GM18858 (cell line): Measurements from ENCODE around the gene KRT84.

Source experiments
- ATAC-seq: cut with Tn5 transposase; IDR thresholded peaks from one replicate; pipeline ENCODE4 v1.9.1; 2021; ENCODE audit not compliant: unreplicated experiment

Gene KRT84

DNA sequence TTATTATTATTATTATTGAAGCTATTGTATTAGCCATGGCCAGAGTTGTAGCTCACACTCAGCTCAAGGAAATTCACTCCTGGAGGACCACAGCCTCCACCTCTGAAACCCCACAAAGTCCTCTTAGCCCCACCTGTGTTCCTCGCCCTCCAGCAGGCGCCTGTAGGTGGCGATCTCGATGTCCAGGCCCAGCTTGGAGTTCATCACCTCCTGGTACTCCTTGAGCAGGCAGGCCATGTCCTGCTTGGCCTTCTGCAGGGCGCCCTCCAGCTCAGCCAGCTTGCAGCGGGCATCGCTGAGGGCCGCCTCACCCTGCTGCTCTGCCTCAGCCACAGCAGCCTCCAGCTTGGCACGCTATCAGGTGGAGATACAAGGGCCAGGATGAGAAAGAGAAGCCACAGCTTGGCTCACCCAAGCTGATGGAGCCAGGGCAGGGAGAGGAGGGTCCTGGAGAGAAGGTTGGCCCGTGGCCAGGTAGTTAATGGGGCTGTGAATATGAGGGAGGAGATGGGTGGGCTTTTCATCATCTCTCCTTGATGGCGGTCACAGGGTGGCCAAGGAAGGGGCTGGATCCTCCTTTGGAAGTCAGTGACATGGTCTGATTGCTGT, 23.2 kb downstream of the KRT84 start:
- no peak for ATAC-seq

DNA sequence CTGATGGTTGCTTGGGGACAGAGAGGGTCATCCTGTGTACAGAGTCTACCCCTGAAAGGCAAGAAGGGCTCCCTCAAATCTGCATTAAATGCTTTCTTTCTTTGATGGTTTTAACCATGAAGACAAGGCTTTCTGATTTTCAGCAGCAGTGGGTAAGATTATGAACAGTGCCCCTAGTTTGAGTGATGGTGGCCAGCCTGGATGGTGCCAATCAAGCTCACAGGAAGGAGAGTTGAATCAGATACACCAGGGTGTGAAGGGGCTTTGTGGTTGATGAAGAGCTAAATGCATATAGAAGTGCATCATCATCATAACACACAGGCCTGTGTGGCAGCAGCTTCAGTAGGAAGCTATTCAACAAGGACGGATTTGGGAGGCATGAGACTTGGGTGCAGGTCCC, 23.9 kb downstream of the KRT84 start:
- no peak for ATAC-seq

- ATAC-seq: no peak
Observed at GRCh38 chr12:52360663-52361271, 24.7 kb downstream of the KRT84 start.

- ATAC-seq: no peak
Observed at GRCh38 chr12:52360106-52360662, 25.3 kb downstream of the KRT84 start.

DNA sequence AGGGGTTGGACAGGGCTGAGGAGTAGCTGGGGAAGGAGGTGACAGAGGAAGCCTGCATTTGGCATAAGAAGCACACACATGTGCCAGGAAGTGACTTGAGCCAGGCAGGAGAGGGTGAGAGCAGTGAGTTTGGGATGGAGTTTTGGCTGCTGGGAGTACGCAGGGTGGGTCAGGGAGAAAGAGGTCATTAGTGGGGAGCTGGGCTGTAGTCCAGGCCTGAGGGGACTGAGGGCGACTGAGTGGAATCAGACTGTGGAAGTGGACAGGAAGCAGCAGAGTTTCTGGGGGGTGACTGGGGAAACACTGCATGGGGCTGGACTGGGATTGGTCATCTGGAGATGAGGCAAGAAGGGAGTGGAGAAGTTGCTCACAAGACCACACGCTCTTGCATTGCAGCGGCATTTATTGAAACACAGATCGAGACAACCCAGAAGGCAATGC, 25.8 kb downstream of the KRT84 start:
- ATAC-seq: no peak

DNA sequence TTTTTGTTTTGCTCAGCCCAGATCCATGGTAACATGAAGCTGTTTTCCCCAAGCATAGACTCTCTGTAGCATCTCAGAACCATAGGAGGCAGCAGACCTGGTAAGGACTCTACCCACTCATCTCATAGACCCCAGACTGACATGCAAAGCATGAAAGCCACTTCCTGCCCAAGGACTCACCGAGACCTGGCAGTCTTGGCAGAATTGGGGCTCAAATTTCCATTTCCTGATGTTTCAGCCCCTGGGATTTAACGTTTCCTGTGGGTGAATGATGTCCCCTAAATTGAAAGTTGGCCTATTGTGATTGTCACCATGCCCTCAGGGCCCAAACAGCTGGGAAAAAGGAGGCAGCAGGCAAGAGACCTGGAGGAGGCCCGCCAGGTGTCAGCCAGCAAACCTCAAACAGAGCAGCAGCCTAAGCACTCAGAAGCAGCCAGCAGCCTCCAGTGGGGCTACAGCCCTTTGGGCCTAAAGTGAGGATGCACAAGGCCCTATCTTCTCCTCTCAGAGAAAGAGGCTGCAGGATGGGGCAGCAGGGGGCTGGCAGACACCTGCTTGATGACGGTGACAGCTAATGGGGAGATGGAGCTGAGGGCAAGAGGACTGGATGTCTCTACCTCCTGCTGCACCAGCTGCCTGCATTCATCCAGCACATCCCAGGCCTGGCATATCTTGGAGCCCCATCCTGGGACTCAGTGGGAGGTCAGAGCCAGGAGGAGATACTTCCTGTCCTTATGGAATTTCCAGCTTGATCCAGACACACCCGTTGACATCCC, 26.7 kb downstream of the KRT84 start:
- ATAC-seq: peak; percentile 94

DNA sequence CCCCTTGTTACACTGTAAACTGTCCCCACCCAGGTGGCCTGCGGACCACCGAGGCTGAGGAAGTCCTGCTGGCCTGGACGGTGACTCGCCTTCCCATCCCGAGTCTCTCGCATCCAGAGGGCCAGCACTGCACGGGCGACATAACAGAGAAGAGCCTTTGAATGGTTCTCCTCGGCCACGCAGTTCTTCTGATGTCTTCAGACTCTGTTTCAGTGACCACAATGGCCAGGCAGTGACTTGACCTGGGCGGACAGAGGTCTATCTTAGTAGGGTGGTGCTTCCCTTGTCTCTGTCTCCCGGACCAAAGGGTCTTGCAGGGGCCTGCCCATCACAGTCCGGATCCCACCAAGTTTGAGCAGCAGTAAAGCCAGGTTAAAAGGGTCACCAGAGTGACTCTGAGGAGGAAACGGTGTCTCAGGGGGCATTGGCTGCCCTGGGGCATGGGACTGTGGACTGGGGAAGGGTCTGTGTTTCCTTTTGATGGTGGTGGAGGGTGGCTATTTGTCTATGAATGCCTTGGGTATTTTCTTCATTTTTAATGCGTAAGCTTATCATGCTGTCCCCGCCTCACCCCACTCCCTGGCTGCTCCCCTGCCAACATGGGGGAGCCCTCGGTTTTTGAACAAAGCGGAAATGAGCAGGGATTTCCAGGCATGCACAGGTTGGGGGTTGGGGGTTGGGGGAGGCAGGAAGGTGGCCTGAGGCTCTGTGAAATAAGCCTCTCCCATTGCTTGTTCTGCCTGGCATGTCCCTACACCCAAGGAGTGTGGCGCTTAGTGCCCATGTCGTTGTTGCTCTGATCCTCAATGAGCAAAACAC, 28.5 kb downstream of the KRT84 start:
- no peak for ATAC-seq

GRCh38 chr12:52356031-52356761, 29.3 kb downstream of the KRT84 start:
- ATAC-seq: no peak

- no peak for ATAC-seq
Observed at GRCh38 chr12:52355176-52355575, 30.3 kb downstream of the KRT84 start.

GRCh38 chr12:52354200-52354599, 31.3 kb downstream of the KRT84 start:
- no peak for ATAC-seq

DNA sequence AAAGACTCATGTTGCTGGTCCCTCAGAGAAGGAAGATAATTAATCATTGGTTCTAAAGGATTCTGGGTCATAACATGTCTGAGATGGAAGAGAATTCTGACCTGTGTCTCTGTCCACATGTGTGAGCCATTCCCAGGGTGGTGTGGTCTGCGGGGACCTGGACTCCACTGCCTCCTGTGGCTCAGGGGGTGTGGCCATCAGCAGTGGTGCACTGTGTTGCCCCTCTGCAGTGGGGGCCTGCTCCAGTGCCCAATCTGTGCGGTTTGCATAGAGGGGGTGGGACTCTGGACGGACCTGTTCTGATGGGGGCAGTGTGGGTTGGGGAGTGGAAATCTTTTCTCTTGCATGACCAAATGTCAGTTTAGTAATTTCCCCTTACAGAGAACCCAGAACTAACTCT, 31.7 kb downstream of the KRT84 start:
- no peak for ATAC-seq

DNA sequence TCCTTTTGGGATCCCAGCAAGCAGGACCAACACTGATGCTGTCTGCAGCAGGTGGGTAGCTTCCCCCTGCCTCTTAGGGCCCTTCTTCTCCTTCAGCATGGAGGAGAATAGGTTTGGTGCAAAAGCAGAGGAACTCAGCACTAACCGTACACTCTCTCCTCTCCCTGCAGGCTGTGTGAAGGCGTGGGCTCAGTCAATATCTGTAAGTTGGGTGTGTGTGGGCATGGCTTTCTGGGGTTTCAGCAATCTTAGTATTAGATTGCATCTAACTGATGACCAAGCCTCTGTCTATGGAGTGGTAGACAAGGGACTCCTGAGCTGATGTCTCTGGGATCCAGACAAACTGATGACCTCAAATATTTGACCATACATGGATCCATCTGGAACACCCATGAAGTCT, 32.5 kb downstream of the KRT84 start:
- no peak for ATAC-seq

DNA sequence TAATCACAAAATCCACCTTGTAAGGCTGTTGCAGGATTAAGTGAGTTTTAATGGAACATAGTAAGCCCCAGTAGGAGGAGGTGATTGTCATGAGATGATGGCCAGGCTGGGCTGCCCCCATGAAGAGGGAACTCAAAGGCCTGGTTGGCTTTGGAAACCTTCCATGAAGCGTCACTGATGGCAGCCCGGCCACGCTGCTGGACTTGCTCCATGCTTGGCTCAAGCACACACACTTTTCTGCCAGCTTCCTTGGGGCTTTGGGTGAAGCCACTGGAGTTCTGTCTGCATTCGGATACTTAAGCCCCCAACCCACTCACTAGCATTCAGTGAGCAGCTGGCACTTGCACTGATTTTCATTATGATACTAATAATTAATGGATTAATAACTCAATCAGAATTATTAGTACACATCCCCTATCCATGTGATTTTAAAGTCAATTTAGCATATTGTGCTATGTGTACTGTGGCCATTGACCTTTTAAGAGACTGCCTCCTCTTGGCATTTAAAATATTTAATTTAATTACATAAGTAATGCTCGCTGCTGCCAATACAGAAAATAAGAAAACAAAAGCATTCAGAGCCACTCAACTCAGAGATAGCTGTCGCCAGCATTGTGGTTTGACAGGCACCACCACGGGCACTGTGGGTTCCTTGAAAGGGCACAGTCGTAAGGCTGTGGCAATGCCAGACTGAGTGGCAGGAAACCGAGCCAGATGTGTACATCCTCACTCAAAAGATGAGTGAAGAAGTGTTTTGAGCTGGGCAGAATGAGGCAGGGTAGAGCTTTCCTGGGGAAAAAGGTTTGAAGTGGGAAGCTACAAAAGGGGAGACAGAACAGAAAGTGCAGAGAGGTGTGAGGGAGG, 34.0 kb downstream of the KRT84 start:
- ATAC-seq: no peak

DNA sequence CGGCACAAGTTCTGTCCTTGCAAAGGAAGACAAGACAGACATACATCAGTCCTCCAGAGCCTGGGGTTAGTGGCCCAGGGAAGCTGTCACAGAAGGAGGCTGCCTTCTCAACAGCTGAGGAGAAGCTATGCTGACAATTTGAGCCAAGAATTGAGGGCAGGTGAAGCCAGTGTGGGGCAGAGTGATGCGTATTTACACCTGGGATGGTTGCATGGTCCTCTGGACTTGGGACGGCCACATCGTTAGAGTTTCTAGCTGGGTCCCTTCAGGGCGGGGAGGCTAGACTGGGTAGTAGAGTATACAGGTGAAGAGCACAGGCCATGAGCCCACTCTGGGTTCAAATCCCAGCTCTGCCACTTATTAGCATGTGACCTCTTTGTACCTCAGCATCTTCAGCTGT, 34.7 kb downstream of the KRT84 start:
- no peak for ATAC-seq

GRCh38 chr12:52350021-52350620, 35.3 kb downstream of the KRT84 start:
- no peak for ATAC-seq

GRCh38 chr12:52349196-52349595, 36.3 kb downstream of the KRT84 start:
- no peak for ATAC-seq

DNA sequence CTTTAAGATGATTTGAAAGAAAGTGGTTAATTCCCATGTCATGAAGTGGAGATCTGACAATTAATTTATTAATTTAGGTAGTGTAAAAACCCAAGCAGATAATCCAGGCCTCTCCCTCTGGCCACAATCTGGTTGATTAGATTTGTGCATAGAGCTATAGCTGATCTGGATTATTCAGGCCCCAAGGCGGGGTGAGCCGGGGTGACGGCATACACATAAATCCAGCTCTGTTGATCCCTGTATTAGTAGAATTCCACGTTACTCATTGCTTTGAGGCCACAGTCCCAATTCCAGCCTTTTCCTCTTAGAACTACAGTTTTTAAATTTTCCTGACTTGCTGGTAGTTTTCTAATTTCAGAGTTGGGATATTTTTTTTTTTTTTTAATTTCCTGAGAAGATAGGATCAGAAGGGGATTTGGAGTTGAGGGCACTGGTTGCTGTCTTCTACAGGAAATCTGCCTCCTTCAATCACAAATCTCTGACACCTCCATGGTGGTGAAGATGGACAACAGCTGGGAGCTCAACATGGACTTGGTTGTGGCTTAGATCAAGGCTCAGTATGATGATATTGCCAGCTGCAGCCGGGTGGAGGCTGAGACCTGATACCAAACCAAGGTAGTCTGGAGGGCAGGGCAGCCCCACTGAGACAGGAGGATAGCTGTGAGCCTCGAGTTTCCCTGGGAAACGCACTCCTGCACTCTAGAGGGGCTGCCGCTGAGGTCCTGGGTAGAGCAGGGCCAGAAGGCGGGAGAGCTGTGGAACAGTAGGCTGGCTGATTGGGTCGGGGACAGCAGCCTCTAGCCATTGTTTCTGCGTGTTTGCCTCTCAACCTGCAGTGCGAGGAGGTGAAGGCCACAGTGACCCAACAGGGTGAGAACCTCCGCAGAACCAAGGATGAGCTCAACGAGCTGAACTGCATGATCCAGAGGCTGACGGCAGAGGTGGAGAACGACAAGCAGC, 37.6 kb downstream of the KRT84 start:
- no peak for ATAC-seq

- no peak for ATAC-seq
Observed at GRCh38 chr12:52347016-52347415, 38.4 kb downstream of the KRT84 start.
